Measurements from ENCODE around the gene TUBB4A. TPM values are rescaled to one million over a fixed set of nuclear protein-coding genes. Genes with fewer than 3 reads are reported as not detected.
A peak's percentile ranks its signal among the peaks of the same experiment; 100 is the strongest.

TUBB4A gene
- total and polyA plus RNA-seq, 10 of the 15 experiments (the other 5 are each of a cell fraction or from before 2014, with no cell fraction given): 0.29 to 22.4 (median 3.8) TPM

DNA sequence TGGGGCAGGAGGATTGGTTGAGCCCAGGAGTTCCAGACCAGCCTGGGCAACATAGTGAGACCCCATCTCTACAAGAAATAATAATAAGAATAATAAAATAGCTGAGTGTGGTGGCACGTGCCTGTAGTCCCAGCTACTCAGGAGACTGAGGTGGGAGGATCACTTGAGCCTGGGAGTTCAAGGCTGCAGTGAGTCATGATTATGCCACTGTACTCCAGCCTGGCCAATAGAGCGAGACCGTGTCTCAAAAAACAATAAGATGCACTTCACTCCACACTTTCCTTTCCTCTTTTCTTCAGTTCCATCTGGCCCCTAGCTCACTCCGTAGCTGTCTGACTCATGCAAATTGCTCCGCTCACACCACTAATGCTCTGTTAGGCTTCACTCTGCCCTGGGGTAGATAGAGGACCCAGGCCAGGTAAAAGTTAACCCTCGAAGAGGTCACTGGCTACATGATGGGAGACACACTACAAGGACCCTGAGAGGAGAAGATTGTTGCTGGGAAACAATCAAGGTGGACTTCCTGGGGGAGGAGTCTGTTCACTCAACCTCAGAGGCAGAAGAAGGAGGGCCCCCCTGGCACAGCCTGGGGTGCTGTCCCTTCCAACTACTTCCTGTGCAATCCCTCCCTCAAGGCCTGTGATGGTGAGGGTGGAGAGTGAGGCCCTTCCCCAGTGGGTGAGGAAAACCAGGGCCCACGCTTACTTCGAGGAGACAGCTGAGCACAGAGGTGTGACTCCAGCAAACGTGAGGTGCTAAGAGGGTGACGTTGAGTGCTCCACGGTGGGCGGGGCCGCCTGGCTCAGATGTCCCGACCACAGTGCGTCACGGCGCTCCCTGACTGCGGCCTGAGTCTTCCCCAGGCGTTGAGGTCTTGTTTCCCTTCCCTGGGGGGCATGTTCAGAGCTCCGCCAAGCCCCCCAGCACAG, 19.9 kb upstream of the TUBB4A start (continued):
- no peak; the same call in 1 of the 2 replicates for TF ChIP-seq POLR2AphosphoS2 (IDR thresholded peaks at IDR 0.05; ENCODE audit: low read depth, low read length)
- TF ChIP-seq TARDBP (IDR thresholded peaks at IDR 0.05; ENCODE audit: borderline replicate concordance): no peak
- TF ChIP-seq HDAC6 (IDR thresholded peaks at IDR 0.05; ENCODE audit: unreplicated experiment): no peak
- TF ChIP-seq CBX3 (IDR thresholded peaks at IDR 0.05; ENCODE audit: borderline replicate concordance, low read depth): no peak
- TF ChIP-seq KLF5 (IDR thresholded peaks at IDR 0.05; ENCODE audit: partially characterized antibody): peak; percentile 85
- TF ChIP-seq CREB1 (IDR thresholded peaks at IDR 0.05; ENCODE audit: low read depth): peak; percentile 96
- TF ChIP-seq RAD21 (IDR thresholded peaks at IDR 0.05; ENCODE audit: insufficient read depth, low read depth, low read length): no peak
- TF ChIP-seq, protein P1, sequence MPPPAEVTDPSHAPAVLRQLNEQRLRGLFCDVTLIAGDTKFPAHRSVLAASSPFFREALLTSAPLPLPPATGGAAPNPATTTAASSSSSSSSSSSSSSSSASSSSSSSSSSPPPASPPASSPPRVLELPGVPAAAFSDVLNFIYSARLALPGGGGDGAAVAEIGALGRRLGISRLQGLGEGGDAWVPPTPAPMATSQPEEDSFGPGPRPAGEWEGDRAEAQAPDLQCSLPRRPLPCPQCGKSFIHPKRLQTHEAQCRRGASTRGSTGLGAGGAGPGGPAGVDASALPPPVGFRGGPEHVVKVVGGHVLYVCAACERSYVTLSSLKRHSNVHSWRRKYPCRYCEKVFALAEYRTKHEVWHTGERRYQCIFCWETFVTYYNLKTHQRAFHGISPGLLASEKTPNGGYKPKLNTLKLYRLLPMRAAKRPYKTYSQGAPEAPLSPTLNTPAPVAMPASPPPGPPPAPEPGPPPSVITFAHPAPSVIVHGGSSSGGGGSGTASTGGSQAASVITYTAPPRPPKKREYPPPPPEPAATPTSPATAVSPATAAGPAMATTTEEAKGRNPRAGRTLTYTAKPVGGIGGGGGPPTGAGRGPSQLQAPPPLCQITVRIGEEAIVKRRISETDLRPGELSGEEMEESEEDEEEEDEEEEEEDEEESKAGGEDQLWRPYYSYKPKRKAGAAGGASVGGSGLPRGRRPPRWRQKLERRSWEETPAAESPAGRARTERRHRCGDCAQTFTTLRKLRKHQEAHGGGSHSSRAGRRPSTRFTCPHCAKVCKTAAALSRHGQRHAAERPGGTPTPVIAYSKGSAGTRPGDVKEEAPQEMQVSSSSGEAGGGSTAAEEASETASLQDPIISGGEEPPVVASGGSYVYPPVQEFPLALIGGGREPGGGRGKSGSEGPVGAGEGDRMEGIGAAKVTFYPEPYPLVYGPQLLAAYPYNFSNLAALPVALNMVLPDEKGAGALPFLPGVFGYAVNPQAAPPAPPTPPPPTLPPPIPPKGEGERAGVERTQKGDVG (CRISPR knock-in tag; IDR thresholded peaks at IDR 0.05): no peak
- TF ChIP-seq, protein P2, sequence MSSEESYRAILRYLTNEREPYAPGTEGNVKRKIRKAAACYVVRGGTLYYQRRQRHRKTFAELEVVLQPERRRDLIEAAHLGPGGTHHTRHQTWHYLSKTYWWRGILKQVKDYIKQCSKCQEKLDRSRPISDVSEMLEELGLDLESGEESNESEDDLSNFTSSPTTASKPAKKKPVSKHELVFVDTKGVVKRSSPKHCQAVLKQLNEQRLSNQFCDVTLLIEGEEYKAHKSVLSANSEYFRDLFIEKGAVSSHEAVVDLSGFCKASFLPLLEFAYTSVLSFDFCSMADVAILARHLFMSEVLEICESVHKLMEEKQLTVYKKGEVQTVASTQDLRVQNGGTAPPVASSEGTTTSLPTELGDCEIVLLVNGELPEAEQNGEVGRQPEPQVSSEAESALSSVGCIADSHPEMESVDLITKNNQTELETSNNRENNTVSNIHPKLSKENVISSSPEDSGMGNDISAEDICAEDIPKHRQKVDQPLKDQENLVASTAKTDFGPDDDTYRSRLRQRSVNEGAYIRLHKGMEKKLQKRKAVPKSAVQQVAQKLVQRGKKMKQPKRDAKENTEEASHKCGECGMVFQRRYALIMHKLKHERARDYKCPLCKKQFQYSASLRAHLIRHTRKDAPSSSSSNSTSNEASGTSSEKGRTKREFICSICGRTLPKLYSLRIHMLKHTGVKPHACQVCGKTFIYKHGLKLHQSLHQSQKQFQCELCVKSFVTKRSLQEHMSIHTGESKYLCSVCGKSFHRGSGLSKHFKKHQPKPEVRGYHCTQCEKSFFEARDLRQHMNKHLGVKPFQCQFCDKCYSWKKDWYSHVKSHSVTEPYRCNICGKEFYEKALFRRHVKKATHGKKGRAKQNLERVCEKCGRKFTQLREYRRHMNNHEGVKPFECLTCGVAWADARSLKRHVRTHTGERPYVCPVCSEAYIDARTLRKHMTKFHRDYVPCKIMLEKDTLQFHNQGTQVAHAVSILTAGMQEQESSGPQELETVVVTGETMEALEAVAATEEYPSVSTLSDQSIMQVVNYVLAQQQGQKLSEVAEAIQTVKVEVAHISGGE (CRISPR knock-in tag; IDR thresholded peaks at IDR 0.05): no peak
- TF ChIP-seq ZZZ3 (IDR thresholded peaks at IDR 0.05; ENCODE audit: control insufficient read depth, insufficient read length, low read depth): no peak
- TF ChIP-seq, protein P3, sequence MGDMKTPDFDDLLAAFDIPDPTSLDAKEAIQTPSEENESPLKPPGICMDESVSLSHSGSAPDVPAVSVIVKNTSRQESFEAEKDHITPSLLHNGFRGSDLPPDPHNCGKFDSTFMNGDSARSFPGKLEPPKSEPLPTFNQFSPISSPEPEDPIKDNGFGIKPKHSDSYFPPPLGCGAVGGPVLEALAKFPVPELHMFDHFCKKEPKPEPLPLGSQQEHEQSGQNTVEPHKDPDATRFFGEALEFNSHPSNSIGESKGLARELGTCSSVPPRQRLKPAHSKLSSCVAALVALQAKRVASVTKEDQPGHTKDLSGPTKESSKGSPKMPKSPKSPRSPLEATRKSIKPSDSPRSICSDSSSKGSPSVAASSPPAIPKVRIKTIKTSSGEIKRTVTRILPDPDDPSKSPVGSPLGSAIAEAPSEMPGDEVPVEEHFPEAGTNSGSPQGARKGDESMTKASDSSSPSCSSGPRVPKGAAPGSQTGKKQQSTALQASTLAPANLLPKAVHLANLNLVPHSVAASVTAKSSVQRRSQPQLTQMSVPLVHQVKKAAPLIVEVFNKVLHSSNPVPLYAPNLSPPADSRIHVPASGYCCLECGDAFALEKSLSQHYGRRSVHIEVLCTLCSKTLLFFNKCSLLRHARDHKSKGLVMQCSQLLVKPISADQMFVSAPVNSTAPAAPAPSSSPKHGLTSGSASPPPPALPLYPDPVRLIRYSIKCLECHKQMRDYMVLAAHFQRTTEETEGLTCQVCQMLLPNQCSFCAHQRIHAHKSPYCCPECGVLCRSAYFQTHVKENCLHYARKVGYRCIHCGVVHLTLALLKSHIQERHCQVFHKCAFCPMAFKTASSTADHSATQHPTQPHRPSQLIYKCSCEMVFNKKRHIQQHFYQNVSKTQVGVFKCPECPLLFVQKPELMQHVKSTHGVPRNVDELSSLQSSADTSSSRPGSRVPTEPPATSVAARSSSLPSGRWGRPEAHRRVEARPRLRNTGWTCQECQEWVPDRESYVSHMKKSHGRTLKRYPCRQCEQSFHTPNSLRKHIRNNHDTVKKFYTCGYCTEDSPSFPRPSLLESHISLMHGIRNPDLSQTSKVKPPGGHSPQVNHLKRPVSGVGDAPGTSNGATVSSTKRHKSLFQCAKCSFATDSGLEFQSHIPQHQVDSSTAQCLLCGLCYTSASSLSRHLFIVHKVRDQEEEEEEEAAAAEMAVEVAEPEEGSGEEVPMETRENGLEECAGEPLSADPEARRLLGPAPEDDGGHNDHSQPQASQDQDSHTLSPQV (IDR thresholded peaks at IDR 0.05): no peak
- TF ChIP-seq ZNF217 (IDR thresholded peaks at IDR 0.05): peak; percentile 71
- TF ChIP-seq, protein P4, sequence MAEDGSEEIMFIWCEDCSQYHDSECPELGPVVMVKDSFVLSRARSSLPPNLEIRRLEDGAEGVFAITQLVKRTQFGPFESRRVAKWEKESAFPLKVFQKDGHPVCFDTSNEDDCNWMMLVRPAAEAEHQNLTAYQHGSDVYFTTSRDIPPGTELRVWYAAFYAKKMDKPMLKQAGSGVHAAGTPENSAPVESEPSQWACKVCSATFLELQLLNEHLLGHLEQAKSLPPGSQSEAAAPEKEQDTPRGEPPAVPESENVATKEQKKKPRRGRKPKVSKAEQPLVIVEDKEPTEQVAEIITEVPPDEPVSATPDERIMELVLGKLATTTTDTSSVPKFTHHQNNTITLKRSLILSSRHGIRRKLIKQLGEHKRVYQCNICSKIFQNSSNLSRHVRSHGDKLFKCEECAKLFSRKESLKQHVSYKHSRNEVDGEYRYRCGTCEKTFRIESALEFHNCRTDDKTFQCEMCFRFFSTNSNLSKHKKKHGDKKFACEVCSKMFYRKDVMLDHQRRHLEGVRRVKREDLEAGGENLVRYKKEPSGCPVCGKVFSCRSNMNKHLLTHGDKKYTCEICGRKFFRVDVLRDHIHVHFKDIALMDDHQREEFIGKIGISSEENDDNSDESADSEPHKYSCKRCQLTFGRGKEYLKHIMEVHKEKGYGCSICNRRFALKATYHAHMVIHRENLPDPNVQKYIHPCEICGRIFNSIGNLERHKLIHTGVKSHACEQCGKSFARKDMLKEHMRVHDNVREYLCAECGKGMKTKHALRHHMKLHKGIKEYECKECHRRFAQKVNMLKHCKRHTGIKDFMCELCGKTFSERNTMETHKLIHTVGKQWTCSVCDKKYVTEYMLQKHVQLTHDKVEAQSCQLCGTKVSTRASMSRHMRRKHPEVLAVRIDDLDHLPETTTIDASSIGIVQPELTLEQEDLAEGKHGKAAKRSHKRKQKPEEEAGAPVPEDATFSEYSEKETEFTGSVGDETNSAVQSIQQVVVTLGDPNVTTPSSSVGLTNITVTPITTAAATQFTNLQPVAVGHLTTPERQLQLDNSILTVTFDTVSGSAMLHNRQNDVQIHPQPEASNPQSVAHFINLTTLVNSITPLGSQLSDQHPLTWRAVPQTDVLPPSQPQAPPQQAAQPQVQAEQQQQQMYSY (CRISPR knock-in tag; IDR thresholded peaks at IDR 0.05): no peak

All from GM12878 (cell line).